Activated T-cell treated with anti-CD3 and anti-CD28 coated beads, Interleukin-2, amount 50 U/mL, for 48 hours (primary cell): ENCODE measurements around the gene BBS9.
"Not testable (repeated sequence)": the region's sequence is repeated elsewhere in the genome, so short reads cannot be mapped to it uniquely, and the experiment has no call there.

Source experiments
- DNase-seq, 2 experiments: peaks; one replicate each; pipeline ENCODE4 v3.0.0-alpha.2; 2020

The BBS9 gene

DNA sequence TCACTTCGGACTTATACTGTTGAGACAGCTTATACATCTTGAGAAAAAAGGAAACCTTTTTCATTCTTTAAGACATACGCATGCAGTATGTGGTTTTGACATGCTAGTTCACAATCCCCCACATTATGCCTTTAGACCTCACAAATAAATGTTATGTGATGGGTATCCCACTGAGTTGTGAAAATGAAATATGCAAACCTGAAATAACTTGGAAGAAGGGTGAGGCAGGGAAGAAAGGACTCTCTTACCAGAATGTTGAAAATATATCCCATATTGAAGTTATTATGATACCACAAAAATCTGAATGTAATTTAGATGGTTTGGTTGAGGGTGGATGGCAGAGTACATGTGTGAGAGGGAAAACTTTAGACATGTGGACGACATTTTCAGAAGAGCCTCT lies 379.8 kb downstream of the BBS9 start:
- DNase-seq, result no peak

DNA sequence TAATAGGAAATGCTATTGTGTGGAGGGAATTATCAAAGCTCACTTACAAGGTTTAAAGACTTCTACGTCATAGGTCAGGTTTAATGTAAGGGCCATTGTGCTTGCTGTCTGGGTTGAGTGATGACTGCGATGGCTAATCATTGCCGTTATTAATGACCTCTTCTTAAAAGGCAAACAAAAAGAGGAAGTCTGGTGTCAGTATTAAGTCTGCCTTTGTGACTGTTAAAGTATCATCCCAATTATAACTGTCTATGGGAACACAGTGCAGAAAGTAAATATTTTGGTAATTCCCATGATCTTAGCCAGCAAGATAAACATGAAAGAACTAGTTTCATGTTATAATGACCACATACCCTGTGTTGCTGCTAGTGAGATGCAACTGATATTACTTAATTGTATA lies 382.4 kb downstream of the BBS9 start:
- no peak for DNase-seq

- no peak for DNase-seq
Observed at GRCh38 chr7:33516568-33516967, 387.2 kb downstream of the BBS9 start.

DNA sequence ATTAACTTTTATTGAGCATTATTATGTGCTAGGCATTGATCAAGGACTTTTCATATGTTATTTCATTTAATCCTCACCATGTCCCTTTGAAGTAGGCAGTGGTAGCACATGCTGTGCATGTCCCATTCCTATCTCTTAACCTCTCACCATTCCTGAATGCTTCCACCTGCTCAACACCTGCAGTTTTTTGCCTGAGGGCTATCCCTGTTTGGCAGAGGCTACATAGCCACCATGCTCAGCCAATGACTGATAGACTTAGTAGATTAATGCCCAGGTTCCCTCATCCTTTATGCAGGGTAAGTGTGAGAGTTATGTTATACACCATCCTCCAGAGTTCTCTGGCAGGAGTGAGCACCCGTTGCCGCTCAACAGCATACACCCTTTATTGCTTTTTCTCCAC lies 387.8 kb downstream of the BBS9 start:
- DNase-seq, result no peak

GRCh38 chr7:33527008-33527407 lies 397.6 kb downstream of the BBS9 start:
- not testable (repeated sequence) for DNase-seq

DNA sequence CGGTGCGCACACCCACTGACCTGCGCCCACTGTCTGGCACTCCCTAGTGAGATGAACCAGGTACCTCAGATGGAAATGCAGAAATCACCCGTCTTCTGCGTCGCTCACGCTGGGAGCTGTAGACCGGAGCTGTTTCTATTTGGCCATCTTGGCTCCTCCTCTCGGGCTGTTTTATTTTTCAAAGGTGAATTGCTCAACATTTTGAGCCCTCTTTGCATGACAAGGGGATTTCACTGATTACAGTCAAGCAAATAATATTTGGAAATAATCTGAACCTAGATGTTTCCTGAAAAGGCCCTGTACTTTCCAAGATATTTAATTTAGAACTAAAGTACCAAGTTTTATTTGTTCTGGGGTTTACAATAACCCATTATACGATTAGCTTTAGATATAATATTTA lies 398.2 kb downstream of the BBS9 start:
- DNase-seq, result not testable (repeated sequence)

DNA sequence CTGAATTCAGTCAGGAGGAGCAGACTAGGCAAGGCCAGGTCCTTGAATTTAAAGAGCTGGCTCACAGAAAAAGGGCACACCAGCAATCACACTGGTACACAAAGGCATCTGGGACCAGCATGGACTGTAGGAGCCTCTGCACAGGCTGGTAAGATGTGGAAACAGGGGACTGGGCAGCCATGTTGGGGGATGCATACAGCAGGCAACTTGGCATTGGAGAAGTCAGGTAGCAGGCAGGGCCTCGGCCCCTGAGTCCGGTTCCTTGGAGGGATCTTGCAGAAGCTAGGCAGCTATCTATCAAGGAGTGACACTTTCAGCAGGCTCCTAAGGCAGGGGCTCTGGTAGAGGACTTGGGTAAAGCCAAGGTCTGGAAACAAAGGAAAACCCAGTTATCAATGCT lies 399.7 kb downstream of the BBS9 start:
- DNase-seq, result no peak

DNA sequence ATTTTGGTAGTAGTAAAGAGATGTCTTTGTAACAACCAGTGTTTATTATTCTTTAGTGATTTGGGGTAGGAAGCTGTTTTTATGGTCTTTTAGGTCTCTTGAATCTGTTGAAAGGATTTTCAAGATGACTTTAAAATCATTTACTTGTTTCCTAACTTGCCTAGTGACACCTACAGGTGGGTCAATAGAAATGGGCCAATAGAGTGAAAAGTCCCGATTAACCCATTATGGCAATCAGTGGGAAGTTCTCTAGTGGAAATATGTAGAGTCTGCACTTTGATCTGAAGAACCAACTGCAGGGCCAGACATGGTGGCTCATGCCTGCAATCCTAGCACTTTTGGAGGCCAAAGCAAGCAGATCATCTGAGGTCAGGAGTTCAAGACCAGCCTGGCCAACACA lies 401.3 kb downstream of the BBS9 start:
- DNase-seq, result no peak

GRCh38 chr7:33531888-33532287 lies 402.5 kb downstream of the BBS9 start:
- DNase-seq, result no peak

- no peak for DNase-seq
Observed at GRCh38 chr7:33534833-33535232, 405.5 kb downstream of the BBS9 start.

DNA sequence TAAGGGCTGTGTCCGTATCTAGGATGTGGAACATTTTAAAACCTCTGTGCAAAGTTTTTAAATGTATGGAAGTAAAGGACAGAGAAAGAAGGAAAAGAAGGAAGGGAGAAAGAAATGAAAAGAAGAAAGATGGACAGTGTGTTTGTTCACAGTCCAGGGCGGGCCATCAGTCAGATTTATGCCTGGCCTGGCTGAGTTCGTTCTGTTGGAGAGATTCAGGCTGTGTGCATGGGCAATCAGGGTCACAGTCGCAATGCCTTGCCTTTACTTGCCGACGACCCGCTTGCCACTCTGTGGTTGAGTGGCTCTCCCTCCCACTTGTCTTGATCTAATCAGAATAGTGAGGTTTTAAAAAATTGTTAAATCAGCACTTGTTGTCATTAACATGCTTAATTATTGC lies 406.6 kb downstream of the BBS9 start:
- DNase-seq, result no peak

DNA sequence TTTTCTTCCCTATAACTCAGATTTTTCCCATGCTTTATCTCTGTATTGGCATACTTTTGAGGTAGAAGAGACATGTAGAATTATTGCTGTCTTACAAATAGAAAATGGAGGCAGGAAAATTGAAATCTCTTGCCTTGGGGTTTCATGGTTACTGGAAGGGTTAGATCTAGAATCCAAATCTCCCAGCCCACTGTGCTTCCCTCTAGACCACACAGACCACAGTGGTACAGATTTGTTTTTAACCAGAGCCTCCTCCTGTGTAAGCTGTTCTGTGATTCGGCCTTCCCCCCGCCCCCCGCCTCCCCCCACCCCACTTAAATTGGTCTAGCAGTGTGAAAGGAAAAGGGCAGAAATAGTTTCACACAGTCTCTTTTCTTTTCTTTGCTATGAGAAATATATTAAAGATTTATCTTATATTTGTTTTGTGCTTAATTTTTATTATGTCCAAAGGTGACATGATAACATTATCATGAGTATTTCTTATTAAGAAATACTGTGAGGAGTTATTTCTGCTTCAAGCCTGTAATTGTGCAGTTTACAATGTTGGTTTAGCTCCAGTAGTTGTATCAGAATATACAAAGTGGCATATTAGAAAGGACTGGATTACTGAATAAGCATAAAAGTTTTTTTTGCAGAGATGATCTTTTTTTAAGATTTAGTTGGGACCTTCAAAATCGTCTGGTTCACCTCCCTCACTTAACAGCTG lies 407.2 kb downstream of the BBS9 start:
- DNase-seq, result no peak

DNA sequence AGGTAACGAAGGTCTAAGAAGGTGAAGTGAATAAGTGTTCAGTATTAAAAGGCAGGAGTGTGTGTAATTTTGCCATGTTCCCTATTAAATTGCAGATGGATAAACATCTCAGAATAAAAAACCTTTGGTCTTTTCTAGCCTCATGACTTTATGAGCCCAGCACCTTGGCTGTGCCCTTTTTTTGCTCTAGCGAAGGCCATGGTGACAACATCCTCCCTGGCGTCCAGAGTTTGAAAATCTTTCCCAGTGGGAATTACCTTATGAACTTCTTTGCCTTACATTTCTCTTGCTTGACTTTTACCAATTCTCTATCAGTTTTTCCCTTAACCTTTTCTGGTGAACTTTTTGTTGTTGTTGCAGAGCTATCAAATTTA lies 407.7 kb downstream of the BBS9 start:
- DNase-seq, result no peak

DNA sequence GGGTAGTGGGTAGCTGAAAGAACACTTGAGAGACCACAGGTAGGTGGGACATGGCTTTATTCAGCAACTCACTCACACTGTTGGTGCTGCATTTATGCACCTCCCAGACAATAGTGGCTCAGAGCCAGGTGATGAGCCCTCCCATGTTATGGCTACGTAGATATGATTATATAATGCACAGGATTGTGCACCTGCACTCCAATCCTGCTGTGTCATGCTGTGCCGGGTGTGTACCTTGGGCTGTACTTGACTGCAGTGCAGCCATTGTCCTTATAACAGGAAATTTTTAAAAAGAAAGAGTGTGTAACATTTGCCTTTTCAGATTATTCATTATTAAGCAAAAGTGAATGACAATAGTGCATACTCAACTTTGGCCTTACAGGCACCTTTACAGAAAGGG lies 409.8 kb downstream of the BBS9 start:
- DNase-seq, result no peak

GRCh38 chr7:33539659-33540400 lies 410.5 kb downstream of the BBS9 start:
- no peak for DNase-seq

- DNase-seq, result no peak
Observed at GRCh38 chr7:33547880-33548279, 418.5 kb downstream of the BBS9 start.

GRCh38 chr7:33550363-33550762 lies 421.0 kb downstream of the BBS9 start:
- no peak for DNase-seq

GRCh38 chr7:33550979-33551378 lies 421.6 kb downstream of the BBS9 start:
- no peak for DNase-seq

DNA sequence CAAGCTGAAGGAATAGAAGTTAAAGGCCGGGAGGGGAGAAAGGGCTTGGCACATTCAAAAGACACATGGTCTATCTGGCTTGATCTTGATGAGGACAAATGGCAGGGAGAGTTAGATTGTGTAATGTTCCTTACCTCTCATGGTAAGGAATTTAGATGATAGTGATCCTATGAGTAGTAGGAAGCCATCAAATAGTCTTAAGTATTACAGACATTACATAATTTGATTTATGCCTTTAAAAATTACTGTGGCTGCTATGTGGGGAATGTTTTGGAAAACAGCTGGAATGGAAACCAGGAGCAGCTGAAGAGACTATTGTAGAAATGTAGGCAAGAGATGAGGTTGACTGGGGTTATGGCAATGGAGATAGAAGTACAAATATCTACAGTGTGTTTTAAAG lies 424.7 kb downstream of the BBS9 start:
- no peak for DNase-seq

- DNase-seq, result no peak
Observed at GRCh38 chr7:33554576-33554975, 425.2 kb downstream of the BBS9 start.

DNA sequence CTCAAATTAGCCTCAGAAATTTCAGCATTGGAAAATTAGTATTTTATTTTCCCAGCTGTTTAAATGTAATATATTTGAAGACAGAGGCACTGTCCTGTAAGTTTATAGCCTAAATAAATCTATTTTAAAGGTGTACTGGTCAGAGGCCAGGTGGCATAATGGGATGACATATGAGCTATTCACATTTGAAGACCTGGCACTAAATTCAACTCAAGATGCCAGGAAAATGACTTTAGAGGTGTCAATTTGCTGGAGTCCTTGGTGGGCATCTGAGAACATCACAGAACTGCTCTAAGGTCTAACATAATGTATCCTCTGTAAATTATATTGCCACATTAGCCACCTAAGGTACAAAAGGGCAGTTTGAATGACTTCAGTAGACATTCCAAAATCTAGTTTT lies 427.1 kb downstream of the BBS9 start:
- DNase-seq, result no peak

GRCh38 chr7:33558549-33559323 lies 429.4 kb downstream of the BBS9 start:
- no peak for DNase-seq

GRCh38 chr7:33559324-33559710 lies 430.0 kb downstream of the BBS9 start:
- DNase-seq, result no peak

DNA sequence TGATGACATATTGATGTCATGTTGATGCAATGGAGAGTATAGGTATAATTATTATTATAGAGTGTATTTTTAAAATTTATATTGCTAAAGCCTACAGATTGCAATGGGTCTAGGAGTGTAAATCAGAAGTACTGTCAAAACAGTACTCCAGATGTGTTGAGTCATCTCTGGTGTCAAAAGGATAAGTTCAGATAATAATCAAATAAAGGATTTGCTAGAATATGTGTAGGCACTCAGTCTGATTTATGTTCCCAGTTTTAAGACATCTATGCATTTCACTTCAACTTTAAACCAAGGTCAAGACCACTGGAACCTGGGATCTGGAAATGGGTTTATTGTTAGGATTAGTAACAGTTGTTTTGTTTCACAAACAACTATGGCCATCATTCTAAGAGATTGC lies 433.6 kb downstream of the BBS9 start:
- no peak for DNase-seq
